ENCODE results near the gene TEX51. TPM values are rescaled to one million over a fixed set of nuclear protein-coding genes. Genes with fewer than 3 reads are reported as not detected.

The TEX51 gene
- polyA plus RNA-seq, 1 donor from 2014 or later, result not detected

GRCh38 chr2:126896471-126896870, 2.2 kb upstream of the TEX51 start:
- Histone ChIP-seq H3K4me2 (ENCODE audit: low read length) (no peak overlapping the region), H3K36me3 (ENCODE audit: insufficient read depth, low read length) (no peaks in the 10 kb centered on the region), H4K20me1 (ENCODE audit: insufficient read depth) (no peaks in the 10 kb centered on the region), H3K27me3 (ENCODE audit: insufficient read depth, low read depth, low read length) (no peaks in the 10 kb centered on the region), H2AFZ (ENCODE audit: low read depth, low read length) (no peak overlapping the region), H3K4me3 (ENCODE audit: low read length) (no peak overlapping the region), H3K9me3 (ENCODE audit: low read length) (no peaks in the 10 kb centered on the region), H3K9ac (ENCODE audit: low read length) (no peak overlapping the region), H3K79me2 (replicated peaks; ENCODE audit: insufficient read depth, low read length) (no peaks in the 10 kb centered on the region), H3F3A (ENCODE audit: insufficient read depth, low read length, poor library complexity, severe bottlenecking) (no peaks in the 10 kb centered on the region), H3K27ac (ENCODE audit: low read length) (no peak overlapping the region), H3K9me2 (ENCODE audit: insufficient read depth, low read length) (no peaks in the 10 kb centered on the region)
- TF ChIP-seq CTCF (IDR thresholded peaks at IDR 0.05; ENCODE audit: poor library complexity, severe bottlenecking), result no peak
- no peak for TF ChIP-seq EZH2 (IDR thresholded peaks at IDR 0.05; ENCODE audit: borderline replicate concordance, insufficient read depth, low read length, poor library complexity, severe bottlenecking)
- TF ChIP-seq REST (IDR thresholded peaks at IDR 0.05; ENCODE audit: borderline replicate concordance), result no peak
- TF ChIP-seq RAD21 (conservative IDR thresholded peaks at IDR 0.05), result no peak
- TF ChIP-seq POLR2AphosphoS5 (IDR thresholded peaks at IDR 0.05), result no peak
- no peak for TF ChIP-seq EP300 (conservative IDR thresholded peaks at IDR 0.05; ENCODE audit: poor library complexity, severe bottlenecking)
- no peak for TF ChIP-seq MXI1 (conservative IDR thresholded peaks at IDR 0.05; ENCODE audit: poor library complexity, severe bottlenecking)
- TF ChIP-seq TAF1 (IDR thresholded peaks at IDR 0.05; ENCODE audit: low read depth), result no peak
- TF ChIP-seq SMC3 (conservative IDR thresholded peaks at IDR 0.05; ENCODE audit: poor library complexity), result no peak

- H3K9ac ChIP-seq (ENCODE audit: low read length), result no peak overlapping the region
- no peaks in the 10 kb centered on the region for H3K27me3 ChIP-seq (ENCODE audit: insufficient read depth, low read depth, low read length)
- no peaks in the 10 kb centered on the region for H3F3A ChIP-seq (ENCODE audit: insufficient read depth, low read length, poor library complexity, severe bottlenecking)
- no peak overlapping the region for H3K4me3 ChIP-seq (ENCODE audit: low read length)
- H4K20me1 ChIP-seq (ENCODE audit: insufficient read depth), result no peaks in the 10 kb centered on the region
- H2AFZ ChIP-seq (ENCODE audit: low read depth, low read length), result no peak overlapping the region
- no peaks in the 10 kb centered on the region for H3K36me3 ChIP-seq (ENCODE audit: insufficient read depth, low read length)
- H3K79me2 ChIP-seq (replicated peaks; ENCODE audit: insufficient read depth, low read length), result no peaks in the 10 kb centered on the region
- H3K9me3 ChIP-seq (ENCODE audit: low read length), result no peaks in the 10 kb centered on the region
- H3K4me2 ChIP-seq (ENCODE audit: low read length), result no peak overlapping the region
- H3K27ac ChIP-seq (ENCODE audit: low read length), result no peak overlapping the region
- H3K9me2 ChIP-seq (ENCODE audit: insufficient read depth, low read length), result no peaks in the 10 kb centered on the region
- no peak for TF ChIP-seq SMC3 (conservative IDR thresholded peaks at IDR 0.05; ENCODE audit: poor library complexity)
- no peak for TF ChIP-seq REST (IDR thresholded peaks at IDR 0.05; ENCODE audit: borderline replicate concordance)
- no peak for TF ChIP-seq TAF1 (IDR thresholded peaks at IDR 0.05; ENCODE audit: low read depth)
- TF ChIP-seq POLR2AphosphoS5 (IDR thresholded peaks at IDR 0.05), result no peak
- no peak for TF ChIP-seq EP300 (conservative IDR thresholded peaks at IDR 0.05; ENCODE audit: poor library complexity, severe bottlenecking)
- TF ChIP-seq CTCF (IDR thresholded peaks at IDR 0.05; ENCODE audit: poor library complexity, severe bottlenecking), result no peak
- TF ChIP-seq MXI1 (conservative IDR thresholded peaks at IDR 0.05; ENCODE audit: poor library complexity, severe bottlenecking), result no peak
- no peak for TF ChIP-seq RAD21 (conservative IDR thresholded peaks at IDR 0.05)
- no peak for TF ChIP-seq EZH2 (IDR thresholded peaks at IDR 0.05; ENCODE audit: borderline replicate concordance, insufficient read depth, low read length, poor library complexity, severe bottlenecking)
These were observed 1.0 kb downstream of the TEX51 start for GRCh38 chr2:126899616-126900185.
